HepG2 (cell line): ENCODE results near the gene PRKD2. TPM values are rescaled to one million over a fixed set of nuclear protein-coding genes. Genes with fewer than 3 reads are reported as not detected.

Source experiments
- ATAC-seq: fragments of 200-7000 bp; cut with Tn5 transposase; 3 replicates; pipeline ENCODE4 v1.9.1; 2020; ENCODE audit warnings: mild to moderate bottlenecking, moderate library complexity
- BruUV-seq: library from RNA; stranded (reverse); fragments of 400-500 nt; replicated peaks from 2 replicates; lab custom pipeline; 2021; lab: Mats Ljungman, UMichigan
- CTCF ChIA-PET: fragments of 300-600 bp; formaldehyde crosslinking; extraction: SDS; loops from one replicate; lab custom pipeline; 2021; ENCODE audit warnings: low total read pairs, inconsistent platforms, low intra/inter-chr PET ratio; lab: Yijun Ruan, JAX
- POLR2A ChIA-PET: fragments of 350-600 bp; sonication (Branson Sonifier 250); formaldehyde crosslinking; loops from one replicate; lab custom pipeline; 2020; ENCODE audit warnings: antibody characterized with exemption, inconsistent platforms; lab: Yijun Ruan, JAX
- DNase-seq: peaks from one replicate; pipeline ENCODE4 v3.0.0-alpha.2; 2015; ENCODE audit warnings: low spot score
- FAIRE-seq: peaks from 3 replicates; lab custom pipeline; 2011; peaks lifted over from hg19 to GRCh38; lab: Jason Lieb, UNC
- H2AFZ ChIP-seq: one replicate; pipeline ENCODE4 v1.6.1; 2011; ENCODE audit warnings: low read length, inconsistent platforms
- H3K27ac ChIP-seq: fragments of 300-600 bp; 3 replicates; pipeline ENCODE4 v1.8.0; 2011; ENCODE audit warnings: mixed run types, mild to moderate bottlenecking, mixed read lengths, low read length, inconsistent platforms; ENCODE audit not compliant: insufficient read depth; ENCODE audit errors: extremely low read length
- H3K27me3 ChIP-seq, 2 experiments: fragments of 200-600 bp in 1 of 2; 2 replicates in 1 of 2; 3 replicates in 1 of 2; pipeline versions ENCODE4 v1.6.0 to v1.8.0; 2011; ENCODE audit warnings: low read length in 2 of 2, mild to moderate bottlenecking in 2 of 2, moderate library complexity in 2 of 2, inconsistent platforms in 1 of 2; ENCODE audit not compliant: insufficient read depth in 2 of 2, control insufficient read depth in 1 of 2
- H3K36me3 ChIP-seq, 2 experiments: fragments of 200-600 bp in 1 of 2; replicated peaks in 1 of 2; 2 replicates in 1 of 2; 3 replicates in 1 of 2; pipeline versions ENCODE4 v1.5.1 to v1.8.0; 2011; ENCODE audit warnings: low read length in 2 of 2, inconsistent platforms in 1 of 2; ENCODE audit not compliant: insufficient read depth in 2 of 2, control insufficient read depth in 1 of 2
- H3K4me1 ChIP-seq: 2 replicates; pipeline ENCODE4 v1.5.1; 2012; ENCODE audit warnings: low read length, inconsistent platforms; ENCODE audit not compliant: insufficient read depth
- H3K4me2 ChIP-seq: 2 replicates; pipeline ENCODE4 v1.6.0; 2011; ENCODE audit warnings: low read depth, low read length, inconsistent platforms
- H3K4me3 ChIP-seq, 3 experiments: fragments of 200-600 bp in 1 of 3; sonication (generic), shearing (Covaris generic) in 1 of 3; replicated peaks in 1 of 3; 2 replicates each; pipeline ENCODE4 v1.5.1; 2011 to 2016; ENCODE audit warnings: low read length in 3 of 3, inconsistent platforms in 2 of 3, low read depth in 2 of 3, mild to moderate bottlenecking in 2 of 3, control low read depth in 1 of 3, mixed read lengths in 1 of 3; ENCODE audit not compliant: insufficient read depth in 1 of 3
- H3K79me2 ChIP-seq: one replicate; pipeline ENCODE4 v1.6.1; 2011; ENCODE audit warnings: low read length, inconsistent platforms; ENCODE audit not compliant: insufficient read depth
- H3K9ac ChIP-seq: 2 replicates; pipeline ENCODE4 v1.6.0; 2011; ENCODE audit warnings: mild to moderate bottlenecking, low read depth, low read length, inconsistent platforms; ENCODE audit not compliant: insufficient read depth
- H3K9me3 ChIP-seq: 2 replicates; pipeline ENCODE4 v1.5.1; 2012; ENCODE audit warnings: mild to moderate bottlenecking, low read length
- H4K20me1 ChIP-seq: 2 replicates; pipeline ENCODE4 v1.6.0; 2011; ENCODE audit warnings: inconsistent platforms, mild to moderate bottlenecking, low read length, moderate library complexity; ENCODE audit not compliant: insufficient read depth
- ARID3A ChIP-seq: IDR thresholded peaks from 2 replicates; pipeline ENCODE4 v1.6.1; 2012; ENCODE audit warnings: low read depth, low read length, improper control_type of control experiment
- ARNT2 ChIP-seq: sonication (generic); formaldehyde crosslinking; IDR thresholded peaks from 2 replicates; pipeline ENCODE4 v1.8.0; 2022; ENCODE audit warnings: mild to moderate bottlenecking, low read depth, missing genetic modification reagents, moderate library complexity
- CREM ChIP-seq, 2 experiments: sonication (generic) in 1 of 2; formaldehyde crosslinking in 1 of 2; IDR thresholded peaks; 2 replicates each; pipeline versions ENCODE4 v1.4.0 to v1.6.1; 2016 to 2020; ENCODE audit warnings: antibody characterized with exemption in 1 of 2, mild to moderate bottlenecking in 1 of 2, missing genetic modification reagents in 1 of 2
- CTCF ChIP-seq: sonication (generic); formaldehyde crosslinking; IDR thresholded peaks from 2 replicates; pipeline ENCODE4 v1.5.0; 2020; ENCODE audit warnings: mild to moderate bottlenecking, missing genetic modification reagents, moderate library complexity
- KLF12 ChIP-seq: sonication (generic); formaldehyde crosslinking; IDR thresholded peaks from 2 replicates; pipeline ENCODE4 v1.4.0; 2020; ENCODE audit warnings: missing genetic modification reagents, borderline replicate concordance
- MIER3 ChIP-seq: IDR thresholded peaks from 2 replicates; pipeline ENCODE4 v1.6.1; 2016; ENCODE audit warnings: missing compliant biosample characterization, borderline replicate concordance
- RBAK ChIP-seq: sonication (generic); formaldehyde crosslinking; IDR thresholded peaks from 2 replicates; pipeline ENCODE4 v1.5.1; 2020; ENCODE audit warnings: mild to moderate bottlenecking, missing genetic modification reagents
- SAP130 ChIP-seq: IDR thresholded peaks from 2 replicates; pipeline ENCODE4 v1.6.1; 2016; ENCODE audit warnings: low read depth
- TMF1 ChIP-seq: sonication (generic); formaldehyde crosslinking; IDR thresholded peaks from 2 replicates; pipeline ENCODE4 v1.8.1; 2022; ENCODE audit warnings: low read depth, missing genetic modification reagents
- ZFYVE20 ChIP-seq: sonication (generic); formaldehyde crosslinking; IDR thresholded peaks from 2 replicates; pipeline ENCODE4 v1.8.0; 2023; ENCODE audit warnings: low read depth, mild to moderate bottlenecking, moderate library complexity, missing genetic modification reagents, borderline replicate concordance
- ZNF232 ChIP-seq: sonication (generic); formaldehyde crosslinking; IDR thresholded peaks from 2 replicates; pipeline ENCODE4 v1.4.0; 2020; ENCODE audit warnings: missing genetic modification reagents, borderline replicate concordance
- ZNF333 ChIP-seq: sonication (generic); formaldehyde crosslinking; IDR thresholded peaks from 2 replicates; pipeline ENCODE4 v1.4.0; 2020; ENCODE audit warnings: mild to moderate bottlenecking, missing genetic modification reagents, borderline replicate concordance
- ZNF552 ChIP-seq: sonication (generic); formaldehyde crosslinking; IDR thresholded peaks from 2 replicates; pipeline ENCODE4 v1.9.0; 2022; ENCODE audit warnings: missing genetic modification reagents, mild to moderate bottlenecking, borderline replicate concordance
- ZNF784 ChIP-seq: sonication (generic); formaldehyde crosslinking; IDR thresholded peaks from 2 replicates; pipeline ENCODE4 v1.5.1; 2020; ENCODE audit warnings: missing genetic modification reagents, mild to moderate bottlenecking, borderline replicate concordance
- ZSCAN29 ChIP-seq: sonication (generic); formaldehyde crosslinking; conservative IDR thresholded peaks from 2 replicates; pipeline ENCODE4 v1.4.0; 2020; ENCODE audit warnings: mild to moderate bottlenecking, missing genetic modification reagents
- WGBS: methylation state at CpG from one replicate; pipeline ENCODE4 v1.1.6; 2017; ENCODE audit warnings: low lambda C conversion rate; 5-methylcytosine and 5-hydroxymethylcytosine counted together
- in situ Hi-C: cut with HindIII; loops from 2 replicates; pipeline ENCODE4 v1.10.0; 2017; ENCODE audit warnings: low pct_unique_long_range_greater_than_20kb; ENCODE audit not compliant: extremely low pct_ligation_motif_present
- intact Hi-C: fragments of 100-400 bp; cut with micrococcal nuclease; formaldehyde crosslinking; loops from one replicate; pipeline ENCODE4 v1.10.0; 2022; ENCODE audit not compliant: unreplicated experiment
- polyA plus RNA-seq, 8 experiments: library from polyadenylated mRNA; depleted of rRNA in 3 of 8; stranded (reverse) in 7 of 8; unstranded in 1 of 8; fragments of >200 nt; fragmentation: Illumina TruSeq in 4 of 8; extraction: Trizol in 4 of 8; gene quantifications; 2 replicates each; pipeline versions ENCODE4 v1.2.1 to v1.2.3, GENCODE V29; 2011 to 2016; ENCODE audit warnings: low read depth in 4 of 8, missing spikeins in 1 of 8, mixed read lengths in 1 of 8; ENCODE audit not compliant: insufficient read depth in 1 of 8
- total RNA-seq, 5 experiments: library from RNA; depleted of rRNA; stranded (reverse); fragments of >200 nt; fragmentation: Illumina TruSeq; extraction: Trizol; gene quantifications; 2 replicates each; pipeline ENCODE4 v1.2.3, GENCODE V29; 2016; ENCODE audit warnings: low read depth in 1 of 5

PRKD2 gene
- total and polyA plus RNA-seq, 2 of the 13 experiments (the other 11 are each of a cell fraction or from before 2014, with no cell fraction given): 6.7 to 7.3 TPM

GRCh38 chr19:46759817-46760333 is 43.0 kb upstream of the PRKD2 start (continued):
- TF ChIP-seq ZNF784 (no peak), SAP130 (CRISPR knock-in tag) (no peak), ARID3A (no peak), CTCF (CRISPR knock-in tag) (0 out of 2 replicates have a peak, but pooled peaks have one; percentile 0)

- no peaks in the 10 kb centered on the region for H3K27me3 ChIP-seq
- H2AFZ ChIP-seq: no peak overlapping the region
- ChIA-PET POLR2A (no interaction called here), CTCF (interaction anchor here (1.6 kb wide), 1 partner anchor 81 kb away, joined by 4 read pairs; no protein-coding TSS in a partner anchor)
- no TSS peak for BruUV-seq
- in situ Hi-C loops (no loop called here), intact Hi-C loops (loop anchor here (5.0 kb wide), 1 partner anchor 83 kb away; no protein-coding TSS in a partner anchor)
- H3K9ac ChIP-seq: no peak overlapping the region
- no peaks in the 10 kb centered on the region for H3K9me3 ChIP-seq
- DNase-seq (no peak), ATAC-seq (no peak), FAIRE-seq (no peak)
- no peaks in the 10 kb centered on the region for H3K79me2 ChIP-seq
- H3K36me3 ChIP-seq: 0 out of 5 replicates have a peak, but pooled peaks cover 0 to 4% of the 10 kb centered on the region in 2 experiments
- no peak overlapping the region for H3K4me2 ChIP-seq
- H3K4me3 ChIP-seq: no peak overlapping the region
- WGBS: 96% methylated on average over 6 of the region's 6 CpGs
- no peak overlapping the region for H3K27ac ChIP-seq
- H3K4me1 ChIP-seq: peaks cover 41% of the 10 kb centered on the region
- H4K20me1 ChIP-seq: no peaks in the 10 kb centered on the region
- TF ChIP-seq ZFYVE20 (no peak), MIER3 (no peak), KLF12 (CRISPR knock-in tag) (no peak), CREM (IDR thresholded peaks at IDR 0.05) (no peak), CREM (CRISPR knock-in tag; IDR thresholded peaks at IDR 0.05) (no peak), ZNF552 (CRISPR knock-in tag) (no peak), ZNF232 (CRISPR knock-in tag) (no peak), TMF1 (no peak), ZSCAN29 (CRISPR knock-in tag) (no peak), RBAK (CRISPR knock-in tag) (no peak), ARNT2 (CRISPR knock-in tag) (no peak), ZNF333 (no peak)
Observed at GRCh38 chr19:46759206-46759605, 42.3 kb upstream of the PRKD2 start.
